ENCODE data around the gene ARL4D. TPM values are rescaled to one million over a fixed set of nuclear protein-coding genes. Genes with fewer than 3 reads are reported as not detected.

Gene ARL4D
- total and polyA plus RNA-seq, 2 donors (not counting 3 experiments of a cell fraction or from before 2014, with no cell fraction given), result 3.8 to 4.1 TPM

DNA sequence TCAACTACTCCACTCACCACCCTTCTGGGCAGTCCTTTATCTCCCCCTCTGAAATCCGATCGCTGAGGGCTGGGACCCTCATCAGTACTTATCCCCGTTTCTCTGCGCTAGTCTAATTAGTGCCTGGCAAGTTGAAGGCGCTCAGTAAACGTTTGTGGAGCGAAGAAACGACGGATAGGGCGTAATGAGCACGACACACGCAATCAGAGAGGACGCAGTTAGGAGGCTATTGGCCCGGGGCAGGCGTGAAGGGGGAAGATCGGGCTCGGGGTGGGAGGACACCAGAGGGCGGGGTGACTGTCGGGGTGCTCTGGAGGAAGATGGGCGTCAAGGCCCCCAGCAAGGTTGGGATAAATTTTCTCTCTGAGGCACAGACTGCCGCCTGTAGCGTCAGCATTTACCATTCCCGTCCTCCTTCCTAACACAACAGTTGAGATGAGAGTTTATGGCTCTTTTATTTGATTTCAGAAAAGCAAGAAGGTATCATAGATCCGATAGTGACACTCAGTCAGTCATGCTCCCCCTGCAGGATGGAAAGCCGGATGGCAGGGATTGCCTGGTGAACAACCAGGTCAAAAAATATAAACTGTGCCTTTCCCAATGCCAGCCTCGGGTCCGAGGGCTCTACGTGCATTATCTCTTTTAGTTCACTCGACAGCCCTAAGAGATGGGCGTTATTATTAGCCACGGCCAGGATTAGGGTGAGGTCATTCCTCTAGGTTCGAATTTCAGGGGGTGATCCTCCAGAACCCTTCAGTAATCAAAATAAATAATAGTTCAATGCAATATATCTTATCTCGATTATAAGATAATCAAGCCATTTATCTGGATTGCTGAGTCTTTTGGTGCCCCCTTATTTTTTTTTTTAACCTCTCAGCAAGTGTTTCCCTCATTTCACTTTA lies 9.5 kb upstream of the ARL4D start:
- DNase-seq (ENCODE audit: low read depth, low spot score) (peak; percentile 79), FAIRE-seq (no peak)
- ChIA-PET CTCF (interaction anchor here (0.8 to 18.8 kb wide), 9 partner anchors 9 to 391 kb away, joined by 3 to 434 read pairs (median 12); partner anchors contain the start of genes ARL4D, DHX8 and RPL27), POLR2A (interaction anchor here (1.1 to 4.1 kb wide), 6 partner anchors 10 to 95 kb away, joined by 6 to 95 read pairs (median 11); partner anchors contain the start of genes ARL4D and DHX8)
- H3K36me3 ChIP-seq (ENCODE audit: control insufficient read depth in 2 of 2, extremely low read depth in 1 of 2, insufficient read depth in 2 of 2, low read length in 2 of 2), result no peaks in the 10 kb centered on the region
- no peaks in the 10 kb centered on the region for H3K9me3 ChIP-seq (replicated peaks; ENCODE audit: control insufficient read depth, insufficient read depth, low read length)
- peak overlapping the region; percentile 63 for H2AFZ ChIP-seq (ENCODE audit: low read depth, low read length)
- H3K27ac ChIP-seq (ENCODE audit: insufficient read depth, low read depth, low read length), result peak overlapping the region; percentile 65
- no peaks in the 10 kb centered on the region for H3K9me1 ChIP-seq (replicated peaks; ENCODE audit: control insufficient read depth, extremely low read depth, insufficient read depth, low read length)
- TF ChIP-seq FOS (IDR thresholded peaks at IDR 0.05; ENCODE audit: borderline replicate concordance, insufficient read depth, low read length) (no peak), POLR2A (IDR thresholded peaks at IDR 0.05; ENCODE audit: low read depth, low read length) (peak; percentile 35)
- TF ChIP-seq, protein P1, sequence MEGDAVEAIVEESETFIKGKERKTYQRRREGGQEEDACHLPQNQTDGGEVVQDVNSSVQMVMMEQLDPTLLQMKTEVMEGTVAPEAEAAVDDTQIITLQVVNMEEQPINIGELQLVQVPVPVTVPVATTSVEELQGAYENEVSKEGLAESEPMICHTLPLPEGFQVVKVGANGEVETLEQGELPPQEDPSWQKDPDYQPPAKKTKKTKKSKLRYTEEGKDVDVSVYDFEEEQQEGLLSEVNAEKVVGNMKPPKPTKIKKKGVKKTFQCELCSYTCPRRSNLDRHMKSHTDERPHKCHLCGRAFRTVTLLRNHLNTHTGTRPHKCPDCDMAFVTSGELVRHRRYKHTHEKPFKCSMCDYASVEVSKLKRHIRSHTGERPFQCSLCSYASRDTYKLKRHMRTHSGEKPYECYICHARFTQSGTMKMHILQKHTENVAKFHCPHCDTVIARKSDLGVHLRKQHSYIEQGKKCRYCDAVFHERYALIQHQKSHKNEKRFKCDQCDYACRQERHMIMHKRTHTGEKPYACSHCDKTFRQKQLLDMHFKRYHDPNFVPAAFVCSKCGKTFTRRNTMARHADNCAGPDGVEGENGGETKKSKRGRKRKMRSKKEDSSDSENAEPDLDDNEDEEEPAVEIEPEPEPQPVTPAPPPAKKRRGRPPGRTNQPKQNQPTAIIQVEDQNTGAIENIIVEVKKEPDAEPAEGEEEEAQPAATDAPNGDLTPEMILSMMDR (IDR thresholded peaks at IDR 0.05; ENCODE audit: extremely low read depth in 1 of 2, insufficient read depth in 1 of 2, low read depth in 1 of 2, low read length in 2 of 2), result peak; percentile 83 to 88
- dilution Hi-C loops (cut with MboI; ENCODE audit: extremely low pct_ligation_motif_present, low sequenced_read_pairs) (no loop called here), intact Hi-C loops (cut with micrococcal nuclease) (loop anchor here (1.0 kb wide), 2 partner anchors 20 to 94 kb away; partner anchors contain the start of gene DHX8)
- H3K4me3 ChIP-seq (replicated peaks in 1 of 3; ENCODE audit: insufficient read depth in 1 of 3, low read depth in 1 of 3, low read length in 3 of 3), result peak overlapping the region; percentile 26 to 55 (median 47)
- peaks cover 4% of the 10 kb centered on the region for H3K4me1 ChIP-seq (ENCODE audit: control insufficient read depth, extremely low read depth, insufficient read depth, low read length)
- BruUV-seq (replicated peaks), result no TSS peak
- peak overlapping the region; percentile 55 for H3K9ac ChIP-seq (replicated peaks; ENCODE audit: extremely low read depth, insufficient read depth, low read length)
- H3K4me2 ChIP-seq (ENCODE audit: insufficient read depth, low read length), result peak overlapping the region; percentile 72
- H3K27me3 ChIP-seq (ENCODE audit: control insufficient read depth in 2 of 2, insufficient read depth in 2 of 2, low read length in 2 of 2), result peaks cover 2 to 4% of the 10 kb centered on the region in 2 experiments
- H3K79me2 ChIP-seq (ENCODE audit: control insufficient read depth, insufficient read depth, low read length), result no peaks in the 10 kb centered on the region
- H4K20me1 ChIP-seq (replicated peaks; ENCODE audit: control insufficient read depth, extremely low read depth, insufficient read depth, low read length), result no peaks in the 10 kb centered on the region

Data from endothelial cell of umbilical vein (primary cell).